ENCODE measurements around the gene TKTL1.

DNA sequence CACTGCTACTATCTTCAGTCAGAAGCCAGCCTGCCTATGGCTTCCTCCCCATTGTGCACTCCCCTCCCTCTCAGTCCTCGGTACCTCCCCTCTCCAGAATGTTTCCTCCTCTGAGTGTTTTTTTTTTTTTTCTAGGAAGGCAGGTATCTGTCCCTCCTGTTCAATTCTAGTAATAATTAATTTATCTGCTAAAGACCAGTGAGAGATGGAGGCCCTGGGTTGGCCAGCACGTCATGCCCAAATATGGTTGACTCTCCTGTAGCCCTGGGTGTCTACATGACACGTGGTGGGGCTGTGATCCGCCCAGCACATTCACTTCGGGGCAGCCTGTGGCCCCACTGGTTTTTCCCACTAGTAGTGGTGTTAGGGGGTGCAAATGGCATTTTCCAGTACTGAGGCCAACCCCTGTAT, 77.0 kb downstream of the TKTL1 start:
- TF ChIP-seq, protein P1, sequence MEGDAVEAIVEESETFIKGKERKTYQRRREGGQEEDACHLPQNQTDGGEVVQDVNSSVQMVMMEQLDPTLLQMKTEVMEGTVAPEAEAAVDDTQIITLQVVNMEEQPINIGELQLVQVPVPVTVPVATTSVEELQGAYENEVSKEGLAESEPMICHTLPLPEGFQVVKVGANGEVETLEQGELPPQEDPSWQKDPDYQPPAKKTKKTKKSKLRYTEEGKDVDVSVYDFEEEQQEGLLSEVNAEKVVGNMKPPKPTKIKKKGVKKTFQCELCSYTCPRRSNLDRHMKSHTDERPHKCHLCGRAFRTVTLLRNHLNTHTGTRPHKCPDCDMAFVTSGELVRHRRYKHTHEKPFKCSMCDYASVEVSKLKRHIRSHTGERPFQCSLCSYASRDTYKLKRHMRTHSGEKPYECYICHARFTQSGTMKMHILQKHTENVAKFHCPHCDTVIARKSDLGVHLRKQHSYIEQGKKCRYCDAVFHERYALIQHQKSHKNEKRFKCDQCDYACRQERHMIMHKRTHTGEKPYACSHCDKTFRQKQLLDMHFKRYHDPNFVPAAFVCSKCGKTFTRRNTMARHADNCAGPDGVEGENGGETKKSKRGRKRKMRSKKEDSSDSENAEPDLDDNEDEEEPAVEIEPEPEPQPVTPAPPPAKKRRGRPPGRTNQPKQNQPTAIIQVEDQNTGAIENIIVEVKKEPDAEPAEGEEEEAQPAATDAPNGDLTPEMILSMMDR (IDR thresholded peaks at IDR 0.05; ENCODE audit: insufficient read depth, low read length, poor library complexity, severe bottlenecking): no peak
- TF ChIP-seq EZH2phosphoT487 (conservative IDR thresholded peaks at IDR 0.05; ENCODE audit: low read length): no peak
